ENCODE data around the gene AHNAK2.

The AHNAK2 gene

GRCh38 chr14:104975481-104976197 lies 2.5 kb downstream of the AHNAK2 start:
- H3K27me3 ChIP-seq, result no peaks in the 10 kb centered on the region
- DNase-seq, result no peak
- intact Hi-C loops (cut with DNase I; ENCODE audit: low total_unique reads), result loop anchor here (2.0 to 10.0 kb wide), 3 partner anchors 47 to 111 kb away; partner anchors contain the start of genes CDCA4 and CEP170B
- H3K9me3 ChIP-seq, result no peaks in the 10 kb centered on the region
- TF ChIP-seq, protein P1, sequence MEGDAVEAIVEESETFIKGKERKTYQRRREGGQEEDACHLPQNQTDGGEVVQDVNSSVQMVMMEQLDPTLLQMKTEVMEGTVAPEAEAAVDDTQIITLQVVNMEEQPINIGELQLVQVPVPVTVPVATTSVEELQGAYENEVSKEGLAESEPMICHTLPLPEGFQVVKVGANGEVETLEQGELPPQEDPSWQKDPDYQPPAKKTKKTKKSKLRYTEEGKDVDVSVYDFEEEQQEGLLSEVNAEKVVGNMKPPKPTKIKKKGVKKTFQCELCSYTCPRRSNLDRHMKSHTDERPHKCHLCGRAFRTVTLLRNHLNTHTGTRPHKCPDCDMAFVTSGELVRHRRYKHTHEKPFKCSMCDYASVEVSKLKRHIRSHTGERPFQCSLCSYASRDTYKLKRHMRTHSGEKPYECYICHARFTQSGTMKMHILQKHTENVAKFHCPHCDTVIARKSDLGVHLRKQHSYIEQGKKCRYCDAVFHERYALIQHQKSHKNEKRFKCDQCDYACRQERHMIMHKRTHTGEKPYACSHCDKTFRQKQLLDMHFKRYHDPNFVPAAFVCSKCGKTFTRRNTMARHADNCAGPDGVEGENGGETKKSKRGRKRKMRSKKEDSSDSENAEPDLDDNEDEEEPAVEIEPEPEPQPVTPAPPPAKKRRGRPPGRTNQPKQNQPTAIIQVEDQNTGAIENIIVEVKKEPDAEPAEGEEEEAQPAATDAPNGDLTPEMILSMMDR (IDR thresholded peaks at IDR 0.05), result no peak
- H3K27ac ChIP-seq, result peak overlapping the region; percentile 93 to 97
- H3K4me3 ChIP-seq, result no peak overlapping the region
- H3K36me3 ChIP-seq, result no peaks in the 10 kb centered on the region
- peaks cover 7 to 91% (median 80%) of the 10 kb centered on the region in 4 donors for H3K4me1 ChIP-seq

DNA sequence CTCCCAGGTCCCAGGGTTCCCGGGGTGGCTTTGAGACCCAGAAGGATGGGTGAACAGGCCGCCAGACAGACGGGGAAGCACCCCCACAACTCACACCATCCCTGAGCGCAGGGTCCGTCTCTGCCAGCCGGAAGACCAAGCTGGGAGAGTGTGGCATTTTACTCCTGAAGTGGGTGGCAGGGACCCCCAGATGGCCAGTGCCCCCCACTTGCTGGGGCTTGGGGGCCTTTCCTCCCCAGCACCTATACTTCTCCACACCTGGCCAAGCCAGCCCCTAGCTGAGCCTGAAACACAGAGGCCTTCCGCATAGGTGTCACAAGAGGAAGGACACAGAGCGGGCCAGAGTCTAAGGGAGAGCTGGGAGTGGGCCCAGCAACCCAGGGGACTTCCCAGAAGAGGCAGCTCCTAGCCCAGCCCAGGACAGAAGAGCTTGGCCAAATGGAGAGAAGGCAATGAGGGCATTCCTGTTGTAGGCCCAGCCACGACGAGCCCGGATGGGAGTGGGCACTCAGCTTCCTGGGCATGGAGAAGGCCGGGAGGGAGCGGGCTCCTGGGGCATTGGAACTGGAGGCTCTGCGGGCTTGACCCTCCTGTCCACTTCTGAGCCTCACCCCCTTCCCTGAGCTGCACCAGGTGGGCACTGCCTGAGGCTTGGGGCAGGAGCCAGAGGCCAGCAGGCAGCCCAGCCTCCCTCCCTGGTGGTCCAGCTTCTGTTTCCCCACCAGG lies 3.3 kb downstream of the AHNAK2 start:
- Histone ChIP-seq H3K36me3 (no peaks in the 10 kb centered on the region), H3K4me3 (no peak overlapping the region), H3K27ac (peak overlapping the region; percentile 93 to 97), H3K27me3 (no peaks in the 10 kb centered on the region), H3K4me1 (peaks cover 7 to 93% (median 85%) of the 10 kb centered on the region in 4 donors), H3K9me3 (no peaks in the 10 kb centered on the region)
- DNase-seq, result peak in 1 of 2 donors; percentile 65
- TF ChIP-seq, protein P1 (IDR thresholded peaks at IDR 0.05), result no peak
- intact Hi-C loops (cut with DNase I; ENCODE audit: low total_unique reads), result loop anchor here (5.0 to 10.0 kb wide), 2 partner anchors 47 to 110 kb away; partner anchors contain the start of genes CDCA4 and CEP170B

DNA sequence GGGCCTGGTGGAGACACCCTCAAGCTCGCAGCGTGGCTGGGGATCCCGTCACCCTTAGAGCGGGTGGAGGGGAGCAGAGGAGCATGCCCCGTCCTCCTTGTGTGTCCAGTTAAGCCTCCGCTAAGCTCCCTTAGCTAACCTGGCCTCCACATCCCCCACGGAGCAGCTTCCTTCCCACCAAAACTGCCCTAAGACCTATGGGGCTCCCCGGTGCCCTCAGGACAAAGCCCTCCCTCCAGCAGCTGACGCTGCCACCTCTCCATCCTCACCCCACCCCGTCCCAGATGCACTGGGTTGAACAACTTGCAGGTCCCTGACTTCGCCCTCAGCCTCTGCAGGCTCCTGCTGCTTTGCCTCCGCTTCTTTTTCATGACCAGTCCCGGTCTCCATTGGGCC lies 4.0 kb downstream of the AHNAK2 start:
- Histone ChIP-seq H3K27me3 (no peaks in the 10 kb centered on the region), H3K9me3 (no peaks in the 10 kb centered on the region), H3K27ac (peak overlapping the region; percentile 93 to 97), H3K4me3 (peak overlapping the region; percentile 27 to 35), H3K36me3 (no peaks in the 10 kb centered on the region), H3K4me1 (peaks cover 7 to 98% (median 91%) of the 10 kb centered on the region in 4 donors)
- TF ChIP-seq, protein P1 (IDR thresholded peaks at IDR 0.05), result no peak
- intact Hi-C loops (cut with DNase I; ENCODE audit: low total_unique reads), result loop anchor here (10.0 kb wide), 1 partner anchor 109 kb away; the partner anchor contains the start of gene CEP170B
- DNase-seq, result no peak

GRCh38 chr14:104973385-104974145 lies 4.6 kb downstream of the AHNAK2 start:
- intact Hi-C loops (cut with DNase I; ENCODE audit: low total_unique reads), result loop anchor here (10.0 kb wide), 1 partner anchor 109 kb away; the partner anchor contains the start of gene CEP170B

GRCh38 chr14:104973135-104973384 lies 5.1 kb downstream of the AHNAK2 start:
- TF ChIP-seq, protein P1 (IDR thresholded peaks at IDR 0.05), result no peak
- H3K36me3 ChIP-seq, result no peaks in the 10 kb centered on the region
- H3K27ac ChIP-seq, result peak overlapping the region; percentile 93 to 97
- intact Hi-C loops (cut with DNase I; ENCODE audit: low total_unique reads), result loop anchor here (10.0 kb wide), 1 partner anchor 108 kb away; the partner anchor contains the start of gene CEP170B
- no peaks in the 10 kb centered on the region for H3K27me3 ChIP-seq
- peak; percentile 93 to 98 for DNase-seq
- peaks cover 7 to 98% (median 94%) of the 10 kb centered on the region in 4 donors for H3K4me1 ChIP-seq
- no peaks in the 10 kb centered on the region for H3K9me3 ChIP-seq
- H3K4me3 ChIP-seq, result peak overlapping the region; percentile 1 to 8

More at GRCh38 chr14:104973385-104974145, 4.6 kb downstream of the AHNAK2 start:
- Histone ChIP-seq H3K4me1 (peaks cover 7 to 98% (median 93%) of the 10 kb centered on the region in 4 donors), H3K27ac (peak overlapping the region; percentile 93 to 97), H3K4me3 (peak overlapping the region; percentile 27 to 35), H3K9me3 (no peaks in the 10 kb centered on the region), H3K36me3 (no peaks in the 10 kb centered on the region), H3K27me3 (no peaks in the 10 kb centered on the region)
- DNase-seq, result peak; percentile 76 to 95
- TF ChIP-seq, protein P1 (IDR thresholded peaks at IDR 0.05), result peak in 1 of 2 experiments; percentile 5
